HFFc6 (cell line): ENCODE measurements around the gene C12orf76. TPM values are rescaled to one million over a fixed set of nuclear protein-coding genes. Genes with fewer than 3 reads are reported as not detected.
A peak's percentile ranks its signal among the peaks of the same experiment; 100 is the strongest.

Experiments
- DNase-seq: peaks from one replicate; pipeline ENCODE4 v3.0.0-alpha.2; 2018
- H3K27ac Mint-ChIP-seq: 2 replicates; pipeline ENCODE4 v1.8.0; 2020; ENCODE audit warnings: mild to moderate bottlenecking, mixed read lengths
- H3K27me3 Mint-ChIP-seq: 2 replicates; pipeline ENCODE4 v1.8.0; 2021; ENCODE audit warnings: mild to moderate bottlenecking, moderate library complexity, mixed read lengths; ENCODE audit not compliant: insufficient read depth
- H3K36me3 Mint-ChIP-seq: 2 replicates; pipeline ENCODE4 v1.8.0; 2021; ENCODE audit warnings: low read depth, mixed read lengths
- H3K4me1 Mint-ChIP-seq: 2 replicates; pipeline ENCODE4 v1.8.0; 2020; ENCODE audit warnings: low read depth, mixed read lengths
- H3K4me3 Mint-ChIP-seq: 2 replicates; pipeline ENCODE4 v1.8.0; 2020; ENCODE audit warnings: mild to moderate bottlenecking, moderate library complexity, mixed read lengths
- H3K9me3 Mint-ChIP-seq: 2 replicates; pipeline ENCODE4 v1.8.0; 2020; ENCODE audit warnings: mild to moderate bottlenecking, mixed read lengths
- CTCF ChIP-seq: fragments of 200-600 bp; sonication (generic); IDR thresholded peaks from 2 replicates; pipeline ENCODE4 v1.5.0; 2021; ENCODE audit warnings: antibody characterized with exemption, mild to moderate bottlenecking
- total RNA-seq, 6 experiments: library from RNA; stranded (reverse); fragmentation: NEBNext Ultra II Directional; extraction: Animal tissue kit (Norgen Biotek cat#: 25700); gene quantifications; 2 replicates in 1 of 6; 3 replicates in 5 of 6; pipeline ENCODE4 v1.2.3, GENCODE V29; 2021

The C12orf76 gene
- total RNA-seq, 6 experiments from 2014 or later: 4.2 to 5.8 (median 4.6) TPM

- Mint-ChIP-seq H3K36me3 (peaks cover 34% of the 10 kb centered on the region), H3K27ac (peak overlapping the region; percentile 95), H3K4me3 (peak overlapping the region; percentile 100), H3K4me1 (peaks cover 49% of the 10 kb centered on the region), H3K9me3 (no peaks in the 10 kb centered on the region), H3K27me3 (peaks cover 5% of the 10 kb centered on the region; the same call in 1 of the 2 replicates)
- DNase-seq: no peak
- no peak for TF ChIP-seq CTCF
Observed at GRCh38 chr12:109999983-110000505, 48.3 kb downstream of the C12orf76 start.

GRCh38 chr12:109999649-109999971 is 48.7 kb downstream of the C12orf76 start:
- Mint-ChIP-seq H3K4me3 (peak overlapping the region; percentile 100), H3K36me3 (peaks cover 34% of the 10 kb centered on the region), H3K4me1 (peaks cover 53% of the 10 kb centered on the region), H3K9me3 (no peaks in the 10 kb centered on the region), H3K27ac (peak overlapping the region; percentile 95), H3K27me3 (peaks cover 5% of the 10 kb centered on the region; the same call in 1 of the 2 replicates)
- DNase-seq: no peak
- no peak for TF ChIP-seq CTCF

- Mint-ChIP-seq H3K9me3 (no peaks in the 10 kb centered on the region), H3K4me3 (peak within 1 kb of the TSS; percentile 100), H3K27ac (peak within 1 kb of the TSS; percentile 99), H3K27me3 (peaks cover 5% of the 10 kb centered on the region; the same call in 1 of the 2 replicates), H3K4me1 (peaks cover 59% of the 10 kb centered on the region), H3K36me3 (peaks cover 34% of the 10 kb centered on the region)
- peak; percentile 91 for DNase-seq
- no peak for TF ChIP-seq CTCF
Observed at GRCh38 chr12:109998904-109999648, 49.2 kb downstream of the C12orf76 start, which contains the start of gene ANKRD13A. ANKRD13A (plus strand) TSS chr12:109999430; CDS start chr12:109999689, 259 bp downstream.

- H3K27ac Mint-ChIP-seq: peak overlapping the region; percentile 99
- H3K36me3 Mint-ChIP-seq: peaks cover 31% of the 10 kb centered on the region
- no peaks in the 10 kb centered on the region for H3K9me3 Mint-ChIP-seq
Observed at GRCh38 chr12:109998241-109998903, 50.0 kb downstream of the C12orf76 start.

GRCh38 chr12:109997393-109997792 is 50.9 kb downstream of the C12orf76 start:
- H3K9me3 Mint-ChIP-seq: no peaks in the 10 kb centered on the region
- DNase-seq: no peak
- no peak for TF ChIP-seq CTCF
- peaks cover 3% of the 10 kb centered on the region; the same call in 1 of the 2 replicates for H3K27me3 Mint-ChIP-seq
- no peak overlapping the region for H3K4me3 Mint-ChIP-seq
- peaks cover 24% of the 10 kb centered on the region for H3K36me3 Mint-ChIP-seq
- peaks cover 61% of the 10 kb centered on the region for H3K4me1 Mint-ChIP-seq
- H3K27ac Mint-ChIP-seq: no peak overlapping the region

More at GRCh38 chr12:109998241-109998903, 50.0 kb downstream of the C12orf76 start:
- TF ChIP-seq CTCF: no peak
- H3K4me1 Mint-ChIP-seq: peaks cover 63% of the 10 kb centered on the region
- DNase-seq: no peak
- peaks cover 5% of the 10 kb centered on the region; the same call in 1 of the 2 replicates for H3K27me3 Mint-ChIP-seq
- peak overlapping the region; percentile 99 for H3K4me3 Mint-ChIP-seq
